ENCODE data around the gene E4F1. TPM values are rescaled to one million over a fixed set of nuclear protein-coding genes. Genes with fewer than 3 reads are reported as not detected.

Gene E4F1
- total RNA-seq, 1 donor from 2014 or later = 18.7 TPM

GRCh38 chr16:2230376-2230775 is 7.0 kb downstream of the E4F1 start:
- Mint-ChIP-seq H3K27ac (ENCODE audit: unreplicated experiment) (no peak overlapping the region), H3K4me3 (ENCODE audit: unreplicated experiment) (no peak overlapping the region), H3K36me3 (ENCODE audit: low read depth) (peaks cover 13% of the 10 kb centered on the region), H3K4me1 (ENCODE audit: low read depth) (peaks cover 7% of the 10 kb centered on the region), H3K9me3 (ENCODE audit: low read depth) (no peaks in the 10 kb centered on the region), H3K27me3 (ENCODE audit: low read depth) (no peaks in the 10 kb centered on the region)
- no peak for DNase-seq (ENCODE audit: low spot score)
- TF ChIP-seq CTCF (IDR thresholded peaks at IDR 0.05) = no peak

GRCh38 chr16:2231016-2231931 is 7.9 kb downstream of the E4F1 start:
- no peak for TF ChIP-seq CTCF (IDR thresholded peaks at IDR 0.05)
- no peak overlapping the region for H3K4me3 Mint-ChIP-seq (ENCODE audit: unreplicated experiment)

GRCh38 chr16:2232094-2232990 is 9.0 kb downstream of the E4F1 start:
- H3K9me3 Mint-ChIP-seq (ENCODE audit: low read depth) = no peaks in the 10 kb centered on the region
- no peak overlapping the region for H3K27ac Mint-ChIP-seq (ENCODE audit: unreplicated experiment)
- H3K36me3 Mint-ChIP-seq (ENCODE audit: low read depth) = peaks cover 13% of the 10 kb centered on the region
- TF ChIP-seq CTCF (IDR thresholded peaks at IDR 0.05) = no peak
- no peak overlapping the region for H3K4me3 Mint-ChIP-seq (ENCODE audit: unreplicated experiment)
- DNase-seq (ENCODE audit: low spot score) = no peak
- H3K4me1 Mint-ChIP-seq (ENCODE audit: low read depth) = no peaks in the 10 kb centered on the region
- no peaks in the 10 kb centered on the region for H3K27me3 Mint-ChIP-seq (ENCODE audit: low read depth)

More at GRCh38 chr16:2231016-2231931, 7.9 kb downstream of the E4F1 start:
- H3K27me3 Mint-ChIP-seq (ENCODE audit: low read depth) = no peaks in the 10 kb centered on the region
- H3K4me1 Mint-ChIP-seq (ENCODE audit: low read depth) = peaks cover 2% of the 10 kb centered on the region
- DNase-seq (ENCODE audit: low spot score) = no peak
- H3K9me3 Mint-ChIP-seq (ENCODE audit: low read depth) = no peaks in the 10 kb centered on the region
- H3K27ac Mint-ChIP-seq (ENCODE audit: unreplicated experiment) = no peak overlapping the region
- peaks cover 13% of the 10 kb centered on the region for H3K36me3 Mint-ChIP-seq (ENCODE audit: low read depth)

GRCh38 chr16:2233046-2233775 is 9.8 kb downstream of the E4F1 start:
- Mint-ChIP-seq H3K36me3 (ENCODE audit: low read depth) (peaks cover 13% of the 10 kb centered on the region), H3K9me3 (ENCODE audit: low read depth) (no peaks in the 10 kb centered on the region), H3K4me1 (ENCODE audit: low read depth) (no peaks in the 10 kb centered on the region), H3K4me3 (ENCODE audit: unreplicated experiment) (no peak overlapping the region), H3K27ac (ENCODE audit: unreplicated experiment) (no peak overlapping the region), H3K27me3 (ENCODE audit: low read depth) (no peaks in the 10 kb centered on the region)
- TF ChIP-seq CTCF (IDR thresholded peaks at IDR 0.05) = no peak
- no peak for DNase-seq (ENCODE audit: low spot score)

Measured in chondrocyte (in vitro differentiated cells).